Measurements from ENCODE around the gene ADSS1.

Gene ADSS1

GRCh38 chr14:104771918-104772706, 48.1 kb downstream of the ADSS1 start:
- POLR2A ChIA-PET (ENCODE audit: low non-redundant PET), result no interaction called here
- CTCF ChIA-PET, result no interaction called here

GRCh38 chr14:104772707-104773504, 48.9 kb downstream of the ADSS1 start:
- POLR2A ChIA-PET (ENCODE audit: low non-redundant PET), result no interaction called here
- no peak for DNase-seq (ENCODE audit: low spot score)
- peak overlapping the region; percentile 28; the same call in 1 of the 2 replicates for H3K27ac ChIP-seq
- TF ChIP-seq CTCF (conservative IDR thresholded peaks at IDR 0.05; ENCODE audit: low read depth), result no peak
- CTCF ChIA-PET, result no interaction called here

More at GRCh38 chr14:104771918-104772706, 48.1 kb downstream of the ADSS1 start:
- peak overlapping the region; percentile 65 for H3K27ac ChIP-seq
- no peak for TF ChIP-seq CTCF (conservative IDR thresholded peaks at IDR 0.05; ENCODE audit: low read depth)
- no peak for DNase-seq (ENCODE audit: low spot score)

- TF ChIP-seq CTCF (conservative IDR thresholded peaks at IDR 0.05; ENCODE audit: low read depth), result no peak
- CTCF ChIA-PET, result interaction anchor here (0.6 kb wide), 1 partner anchor 47 kb away, joined by 4 read pairs; no protein-coding TSS in a partner anchor
- DNase-seq (ENCODE audit: low spot score), result no peak
Measured at GRCh38 chr14:104773505-104774452, 49.8 kb downstream of the ADSS1 start.

GRCh38 chr14:104774453-104775072, 50.5 kb downstream of the ADSS1 start:
- TF ChIP-seq CTCF (conservative IDR thresholded peaks at IDR 0.05; ENCODE audit: low read depth), result no peak
- DNase-seq (ENCODE audit: low spot score), result no peak
- ChIA-PET CTCF (interaction anchor here (0.6 kb wide), 1 partner anchor 47 kb away, joined by 4 read pairs; no protein-coding TSS in a partner anchor), POLR2A (ENCODE audit: low non-redundant PET) (no interaction called here)
- H3K27ac ChIP-seq, result peak overlapping the region; percentile 28

More at GRCh38 chr14:104773505-104774452, 49.8 kb downstream of the ADSS1 start:
- POLR2A ChIA-PET (ENCODE audit: low non-redundant PET), result interaction anchor here (0.6 kb wide), 1 partner anchor 73 kb away, joined by 6 read pairs; no protein-coding TSS in a partner anchor
- H3K27ac ChIP-seq, result peak overlapping the region; percentile 28

- no peak for DNase-seq (ENCODE audit: low spot score)
- no peak for TF ChIP-seq CTCF (conservative IDR thresholded peaks at IDR 0.05; ENCODE audit: low read depth)
- CTCF ChIA-PET, result no interaction called here
- H3K27ac ChIP-seq, result peak overlapping the region; percentile 28
- POLR2A ChIA-PET (ENCODE audit: low non-redundant PET), result no interaction called here
Measured at GRCh38 chr14:104775073-104775489, 51.1 kb downstream of the ADSS1 start.

All from RWPE1 (cell line).